PC-3 (cell line): ENCODE measurements around the gene STARD4. TPM values are rescaled to one million over a fixed set of nuclear protein-coding genes. Genes with fewer than 3 reads are reported as not detected.
A peak's percentile ranks its signal among the peaks of the same experiment; 100 is the strongest.

Source experiments
- ATAC-seq: fragments of 200-7000 bp; cut with Tn5 transposase; 2 replicates; pipeline ENCODE4 v1.9.1; 2020; ENCODE audit warnings: mild to moderate bottlenecking, moderate library complexity
- BruUV-seq: library from RNA; stranded (reverse); fragments of 400-500 nt; replicated peaks from 2 replicates; lab custom pipeline; 2021; lab: Mats Ljungman, UMichigan
- CTCF ChIA-PET: fragments of 300-600 bp; sonication (Branson Sonifier 250); formaldehyde crosslinking; loops from one replicate; lab custom pipeline; 2022; ENCODE audit warnings: antibody characterized with exemption; lab: Charles Lee
- POLR2A ChIA-PET: fragments of 300-600 bp; sonication (Branson Sonifier 250); formaldehyde crosslinking; loops from one replicate; lab custom pipeline; 2022; ENCODE audit warnings: antibody characterized with exemption; ENCODE audit not compliant: unreplicated experiment; lab: Charles Lee
- DNase-seq: peaks from one replicate; pipeline ENCODE4 v3.0.0-alpha.2; 2015
- H2AFZ ChIP-seq: fragments of 300-600 bp; sonication (generic); 2 replicates; pipeline ENCODE4 v1.6.0; 2016; ENCODE audit warnings: antibody characterized with exemption, low read length
- H3F3A ChIP-seq: fragments of 300-600 bp; sonication (generic); one replicate; pipeline ENCODE4 v1.6.0; 2017; ENCODE audit warnings: antibody characterized with exemption, low read length, control low read depth, mild to moderate bottlenecking; ENCODE audit not compliant: unreplicated experiment
- H3K27ac ChIP-seq: fragments of 300-600 bp; sonication (generic); 2 replicates; pipeline ENCODE4 v1.5.1; 2016; ENCODE audit warnings: mild to moderate bottlenecking, low read length
- H3K27me3 ChIP-seq: fragments of 300-600 bp; sonication (generic); 2 replicates; pipeline ENCODE4 v1.6.1; 2016; ENCODE audit warnings: low read length, mixed read lengths
- H3K36me3 ChIP-seq: fragments of 300-600 bp; sonication (generic); 2 replicates; pipeline ENCODE4 v1.6.1; 2016; ENCODE audit warnings: low read depth, mixed run types, low read length, mixed read lengths
- H3K4me1 ChIP-seq: fragments of 300-600 bp; sonication (generic); 2 replicates; pipeline ENCODE4 v1.5.1; 2016; ENCODE audit warnings: low read length; ENCODE audit not compliant: insufficient read depth
- H3K4me2 ChIP-seq: fragments of 300-600 bp; sonication (generic); 2 replicates; pipeline ENCODE4 v1.6.0; 2016; ENCODE audit warnings: low read length
- H3K4me3 ChIP-seq: fragments of 300-600 bp; sonication (generic); 2 replicates; pipeline ENCODE4 v1.5.1; 2016; ENCODE audit warnings: mild to moderate bottlenecking, low read length, mixed read lengths
- H3K79me2 ChIP-seq: fragments of 300-600 bp; sonication (generic); 2 replicates; pipeline ENCODE4 v1.6.1; 2017; ENCODE audit warnings: low read length, mixed read lengths
- H3K9ac ChIP-seq: fragments of 300-600 bp; sonication (generic); 2 replicates; pipeline ENCODE4 v1.6.0; 2016; ENCODE audit warnings: mild to moderate bottlenecking, low read length
- H3K9me2 ChIP-seq: fragments of 300-600 bp; sonication (generic); replicated peaks from 2 replicates; pipeline ENCODE4 v1.6.1; 2016; ENCODE audit warnings: mixed run types, low read length, mixed read lengths
- H3K9me3 ChIP-seq: fragments of 300-600 bp; sonication (generic); 2 replicates; pipeline ENCODE4 v1.6.1; 2016; ENCODE audit warnings: low read length, mixed read lengths
- H4K20me1 ChIP-seq: fragments of 300-600 bp; sonication (generic); 2 replicates; pipeline ENCODE4 v1.6.1; 2016; ENCODE audit warnings: low read length, mixed read lengths
- EZH2 ChIP-seq: fragments of 300-600 bp; sonication (generic); IDR thresholded peaks from one replicate; pipeline ENCODE4 v1.6.1; 2017; ENCODE audit warnings: antibody characterized with exemption, mild to moderate bottlenecking, low read length; ENCODE audit not compliant: unreplicated experiment
- EZH2phosphoT487 ChIP-seq: fragments of 300-600 bp; sonication (generic); IDR thresholded peaks from 2 replicates; pipeline ENCODE4 v1.6.1; 2018; ENCODE audit warnings: mild to moderate bottlenecking, antibody characterized with exemption, low read length, borderline replicate concordance
- intact Hi-C: fragments of 100-400 bp; cut with micrococcal nuclease; formaldehyde crosslinking; loops from 2 replicates; pipeline ENCODE4 v1.9.0; 2023
- total RNA-seq: library from RNA; depleted of rRNA; stranded (reverse); fragments of >200 nt; gene quantifications from 2 replicates; pipeline ENCODE4 v1.2.3, GENCODE V29; 2014
- TF ChIP-seq, protein P1 (sequence below): fragments of 300-600 bp; sonication (generic); conservative IDR thresholded peaks from 2 replicates; pipeline ENCODE4 v1.5.1; 2017; ENCODE audit warnings: antibody characterized with exemption, low read depth, mild to moderate bottlenecking, low read length

The STARD4 gene
- total RNA-seq, 1 experiment from 2014 or later, result 17.1 TPM

DNA sequence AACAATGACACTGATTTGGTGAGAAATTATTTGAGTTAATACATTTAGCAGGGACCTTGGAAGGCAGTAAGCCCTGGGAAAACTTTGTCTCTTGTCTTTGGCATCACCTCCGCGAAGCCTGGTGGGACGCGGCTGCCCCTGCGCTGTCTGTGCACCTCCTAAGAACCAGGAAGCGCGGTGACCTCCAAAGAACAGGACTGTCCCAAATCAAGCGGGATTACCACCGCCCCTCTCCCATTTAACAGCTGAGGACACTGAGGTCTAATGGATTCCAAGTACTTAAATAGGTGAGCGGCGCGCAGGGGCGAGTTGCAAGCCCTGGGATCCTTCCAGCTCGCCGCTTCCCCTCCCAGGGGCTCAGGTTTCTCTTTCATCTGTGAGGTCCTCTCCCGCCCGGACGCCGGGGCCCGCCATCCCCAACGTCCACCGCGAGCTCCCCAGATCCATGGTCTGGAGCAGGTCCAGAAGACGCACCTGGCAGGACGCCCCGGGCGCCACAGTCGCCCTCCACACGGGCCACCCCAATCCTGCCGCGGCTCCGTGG, 432 bp downstream of the STARD4 start:
- POLR2A ChIA-PET, result interaction anchor here (0.7 kb wide), 1 partner anchor 26 kb away, joined by 12 read pairs; no protein-coding TSS in a partner anchor
- TF ChIP-seq, protein P1, sequence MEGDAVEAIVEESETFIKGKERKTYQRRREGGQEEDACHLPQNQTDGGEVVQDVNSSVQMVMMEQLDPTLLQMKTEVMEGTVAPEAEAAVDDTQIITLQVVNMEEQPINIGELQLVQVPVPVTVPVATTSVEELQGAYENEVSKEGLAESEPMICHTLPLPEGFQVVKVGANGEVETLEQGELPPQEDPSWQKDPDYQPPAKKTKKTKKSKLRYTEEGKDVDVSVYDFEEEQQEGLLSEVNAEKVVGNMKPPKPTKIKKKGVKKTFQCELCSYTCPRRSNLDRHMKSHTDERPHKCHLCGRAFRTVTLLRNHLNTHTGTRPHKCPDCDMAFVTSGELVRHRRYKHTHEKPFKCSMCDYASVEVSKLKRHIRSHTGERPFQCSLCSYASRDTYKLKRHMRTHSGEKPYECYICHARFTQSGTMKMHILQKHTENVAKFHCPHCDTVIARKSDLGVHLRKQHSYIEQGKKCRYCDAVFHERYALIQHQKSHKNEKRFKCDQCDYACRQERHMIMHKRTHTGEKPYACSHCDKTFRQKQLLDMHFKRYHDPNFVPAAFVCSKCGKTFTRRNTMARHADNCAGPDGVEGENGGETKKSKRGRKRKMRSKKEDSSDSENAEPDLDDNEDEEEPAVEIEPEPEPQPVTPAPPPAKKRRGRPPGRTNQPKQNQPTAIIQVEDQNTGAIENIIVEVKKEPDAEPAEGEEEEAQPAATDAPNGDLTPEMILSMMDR, result no peak
- TF ChIP-seq EZH2 (no peak), EZH2phosphoT487 (no peak)
- CTCF ChIA-PET, result interaction anchor here (1.2 kb wide), 1 partner anchor 649 kb away, joined by 3 read pairs; no protein-coding TSS in a partner anchor
- Histone ChIP-seq H2AFZ (peak overlapping the region; percentile 91), H3K4me3 (peak overlapping the region; percentile 86), H3K9me3 (no peaks in the 10 kb centered on the region), H3K36me3 (no peaks in the 10 kb centered on the region), H3K4me2 (peak overlapping the region; percentile 83), H4K20me1 (no peaks in the 10 kb centered on the region), H3F3A (no peaks in the 10 kb centered on the region), H3K27me3 (no peaks in the 10 kb centered on the region), H3K9me2 (no peaks in the 10 kb centered on the region), H3K4me1 (peaks cover 14% of the 10 kb centered on the region), H3K79me2 (peaks cover 23% of the 10 kb centered on the region; the same call in 1 of the 2 replicates), H3K27ac (peak overlapping the region; percentile 93), H3K9ac (peak overlapping the region; percentile 83)
- intact Hi-C loops, result loop anchor here (5.0 kb wide), 1 partner anchor 245 kb away; the partner anchor contains the start of gene NREP
- DNase-seq (peak; percentile 44), ATAC-seq (peak; percentile 7)
- BruUV-seq, result no TSS peak

DNA sequence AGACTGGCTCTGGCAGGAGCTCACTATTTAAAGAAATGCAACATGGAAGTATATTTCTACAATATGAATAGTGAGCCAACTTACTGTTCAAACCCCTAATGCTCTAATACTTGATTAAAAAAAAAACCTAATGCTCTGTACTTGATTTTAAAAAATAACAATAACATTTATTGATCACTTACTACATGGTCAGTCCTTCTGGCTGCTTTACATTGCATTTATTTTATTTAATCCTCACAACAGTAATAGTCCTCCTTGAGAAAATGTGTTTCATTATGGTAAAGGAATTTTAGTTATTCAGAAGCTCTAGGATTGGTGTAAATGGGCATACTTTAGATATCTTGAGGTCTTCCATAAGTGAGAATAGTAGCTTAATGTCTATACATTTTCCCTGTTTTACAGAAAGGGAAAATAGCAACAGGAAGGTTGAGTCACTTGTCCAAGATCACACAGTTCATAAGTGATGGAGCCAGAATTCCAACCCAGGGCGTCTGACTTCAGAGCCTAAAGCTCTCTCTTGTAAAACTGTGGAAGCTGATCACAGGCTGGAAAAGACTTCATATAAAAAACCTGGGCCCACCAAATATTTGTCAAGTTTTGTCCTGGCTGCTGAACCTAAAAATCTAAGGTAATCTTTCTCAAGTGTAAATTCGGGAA, 1.0 kb downstream of the STARD4 start:
- intact Hi-C loops, result loop anchor here (5.0 kb wide), 1 partner anchor 246 kb away; the partner anchor contains the start of gene NREP
- Histone ChIP-seq H3K27ac (no peak overlapping the region), H3K9me3 (no peaks in the 10 kb centered on the region), H3K36me3 (no peaks in the 10 kb centered on the region), H3K79me2 (peaks cover 23% of the 10 kb centered on the region; the same call in 1 of the 2 replicates), H3K4me1 (peaks cover 14% of the 10 kb centered on the region), H3K9ac (peak overlapping the region; percentile 83), H3K27me3 (no peaks in the 10 kb centered on the region), H3K4me3 (peak overlapping the region; percentile 86), H2AFZ (peak overlapping the region; percentile 91), H3K9me2 (no peaks in the 10 kb centered on the region), H3K4me2 (peak overlapping the region; percentile 83), H3F3A (no peaks in the 10 kb centered on the region), H4K20me1 (no peaks in the 10 kb centered on the region)
- CTCF ChIA-PET, result no interaction called here
- DNase-seq, result no peak
- BruUV-seq, result TSS peak; percentile 54
- TF ChIP-seq EZH2phosphoT487 (no peak), EZH2 (no peak)
- POLR2A ChIA-PET, result interaction anchor here (0.6 to 0.7 kb wide), 2 partner anchors 26 to 1667 kb away, joined by 3 to 12 read pairs; no protein-coding TSS in a partner anchor
- no peak for ATAC-seq

DNA sequence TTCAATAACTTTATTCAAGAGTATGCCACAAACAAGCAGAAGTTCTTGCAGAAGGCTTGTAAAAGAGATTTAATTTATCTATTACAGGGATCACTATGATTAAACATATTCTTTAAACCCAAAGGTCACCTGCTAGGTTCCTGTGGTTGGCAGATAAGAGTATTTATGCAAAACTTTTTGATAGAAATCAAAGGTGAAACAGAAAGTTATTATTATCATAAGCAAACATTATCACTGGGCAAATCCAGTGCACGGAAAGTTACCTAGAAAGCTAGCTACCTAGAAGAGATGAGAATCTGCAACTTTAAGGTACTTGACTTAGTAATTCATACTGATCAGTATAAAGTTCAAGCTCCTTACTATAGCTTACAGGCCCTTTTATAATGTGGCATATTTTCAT, 3.2 kb downstream of the STARD4 start:
- no peaks in the 10 kb centered on the region for H3K9me3 ChIP-seq
- no peak overlapping the region for H3K4me3 ChIP-seq
- DNase-seq (no peak), ATAC-seq (no peak)
- H3K36me3 ChIP-seq, result no peaks in the 10 kb centered on the region
- H3K27me3 ChIP-seq, result no peaks in the 10 kb centered on the region
- no peak overlapping the region for H3K4me2 ChIP-seq
- BruUV-seq, result no TSS peak
- H3K79me2 ChIP-seq, result peaks cover 23% of the 10 kb centered on the region; the same call in 1 of the 2 replicates
- no peaks in the 10 kb centered on the region for H4K20me1 ChIP-seq
- ChIA-PET POLR2A (no interaction called here), CTCF (no interaction called here)
- intact Hi-C loops, result no loop called here
- H3K9ac ChIP-seq, result no peak overlapping the region
- TF ChIP-seq EZH2 (no peak), EZH2phosphoT487 (no peak)
- TF ChIP-seq, protein P1, result no peak
- no peaks in the 10 kb centered on the region for H3F3A ChIP-seq
- H3K4me1 ChIP-seq, result peaks cover 14% of the 10 kb centered on the region
- no peak overlapping the region for H2AFZ ChIP-seq
- no peaks in the 10 kb centered on the region for H3K9me2 ChIP-seq
- no peak overlapping the region for H3K27ac ChIP-seq
